B cell (primary cell): ENCODE results near the gene THBD. TPM values are rescaled to one million over a fixed set of nuclear protein-coding genes. Genes with fewer than 3 reads are reported as not detected.

Experiments
- ATAC-seq: fragments of 200-7000 bp; cut with Tn5 transposase; one replicate; pipeline ENCODE4 v1.10.0; 2021; ENCODE audit warnings: low read depth, mild to moderate bottlenecking, moderate number of reproducible peaks, moderate library complexity
- CTCF ChIA-PET: fragments of 350-600 bp; sonication (Branson Sonifier 250); formaldehyde crosslinking; loops from one replicate; lab custom pipeline; 2021; ENCODE audit warnings: antibody characterized with exemption, inconsistent platforms; lab: Charles Lee
- POLR2A ChIA-PET: fragments of 350-600 bp; sonication (Branson Sonifier 250); formaldehyde crosslinking; loops from one replicate; lab custom pipeline; 2021; ENCODE audit warnings: antibody characterized with exemption; lab: Charles Lee
- DNase-seq: peaks from one replicate; pipeline ENCODE4 v3.0.0; 2013
- H2AFZ ChIP-seq: 2 replicates; pipeline ENCODE4 v1.6.1; 2012; ENCODE audit warnings: mild to moderate bottlenecking, low read depth, low read length; ENCODE audit not compliant: insufficient read depth, poor library complexity, severe bottlenecking
- H3K27ac ChIP-seq, 2 donors: 1 replicate in 1 of 2; 2 replicates in 1 of 2; pipeline ENCODE4 v1.5.1; 2012 to 2013; ENCODE audit warnings: low read length in 2 of 2, mild to moderate bottlenecking in 2 of 2, moderate library complexity in 1 of 2
- H3K27me3 ChIP-seq, 4 experiments: fragments of 200-600 bp in 1 of 4; sonication (generic) in 1 of 4; replicated peaks in 1 of 4; 1 replicate in 2 of 4; 2 replicates in 2 of 4; pipeline versions ENCODE4 v1.6.1 to v1.7.0; 2013 to 2016; ENCODE audit warnings: low read length in 3 of 4, mild to moderate bottlenecking in 2 of 4, mixed read lengths in 1 of 4, moderate library complexity in 1 of 4; ENCODE audit not compliant: insufficient read depth in 4 of 4, control insufficient read depth in 3 of 4; ENCODE audit errors: control extremely low read depth in 1 of 4
- H3K36me3 ChIP-seq, 2 experiments: replicated peaks in 1 of 2; 1 replicate in 1 of 2; 2 replicates in 1 of 2; pipeline versions ENCODE4 v1.6.1 to v1.7.1; 2013; ENCODE audit warnings: low read length in 1 of 2; ENCODE audit not compliant: insufficient read depth in 2 of 2, control insufficient read depth in 1 of 2; ENCODE audit errors: control extremely low read depth in 1 of 2, extremely low read depth in 1 of 2
- H3K4me1 ChIP-seq, 2 donors: fragments of 200-600 bp in 1 of 2; sonication (generic) in 1 of 2; 1 replicate in 1 of 2; 2 replicates in 1 of 2; pipeline versions ENCODE4 v1.5.1 to v1.6.1; 2013 to 2017; ENCODE audit warnings: low read length in 2 of 2; ENCODE audit not compliant: control insufficient read depth in 2 of 2, insufficient read depth in 2 of 2
- H3K4me2 ChIP-seq: replicated peaks from 2 replicates; pipeline ENCODE3; 2012; ENCODE audit warnings: mild to moderate bottlenecking, low read depth, low read length; ENCODE audit not compliant: poor library complexity, severe bottlenecking
- H3K4me3 ChIP-seq, 5 experiments: fragments of 200-600 bp in 1 of 5; sonication (generic) in 1 of 5; 1 replicate in 3 of 5; 2 replicates in 2 of 5; pipeline versions ENCODE4 v1.5.1 to v1.7.0; 2011 to 2016; ENCODE audit warnings: low read length in 4 of 5, mild to moderate bottlenecking in 4 of 5, low read depth in 2 of 5, control low read depth in 1 of 5, moderate library complexity in 1 of 5; ENCODE audit not compliant: insufficient read depth in 1 of 5; ENCODE audit errors: control extremely low read depth in 1 of 5, extremely low read depth in 1 of 5
- H3K79me2 ChIP-seq: fragments of 200-600 bp; sonication (generic); one replicate; pipeline ENCODE4 v1.6.0; 2016; ENCODE audit warnings: low read length; ENCODE audit not compliant: control insufficient read depth, insufficient read depth
- H3K9ac ChIP-seq: fragments of 200-600 bp; sonication (generic); 2 replicates; pipeline ENCODE4 v1.6.1; 2017; ENCODE audit warnings: mild to moderate bottlenecking, low read length, moderate library complexity
- H3K9me3 ChIP-seq, 3 donors: one replicate each; pipeline versions ENCODE4 v1.6.1 to v1.7.1; 2013; ENCODE audit warnings: low read length in 2 of 3; ENCODE audit not compliant: control insufficient read depth in 2 of 3, insufficient read depth in 1 of 3; ENCODE audit errors: control extremely low read depth in 1 of 3
- H4K20me1 ChIP-seq: 2 replicates; pipeline ENCODE4 v1.6.0; 2012; ENCODE audit warnings: mild to moderate bottlenecking, low read length; ENCODE audit not compliant: insufficient read depth, control insufficient read depth, poor library complexity, severe bottlenecking
- H3K27ac Mint-ChIP-seq: one replicate; pipeline ENCODE4 v1.8.0; 2021; ENCODE audit warnings: mixed read lengths
- H3K27me3 Mint-ChIP-seq: one replicate; pipeline ENCODE4 v1.8.0; 2021; ENCODE audit warnings: mixed read lengths
- H3K4me1 Mint-ChIP-seq: one replicate; pipeline ENCODE4 v1.8.0; 2021; ENCODE audit warnings: mixed read lengths
- H3K4me3 Mint-ChIP-seq: one replicate; pipeline ENCODE4 v1.8.0; 2021; ENCODE audit warnings: mixed read lengths
- H3K9me3 Mint-ChIP-seq: one replicate; pipeline ENCODE4 v1.8.0; 2022; ENCODE audit warnings: mixed read lengths; ENCODE audit not compliant: insufficient read depth
- CTCF ChIP-seq: fragments of 200-600 bp; IDR thresholded peaks from one replicate; pipeline ENCODE4 v1.8.0; 2022; ENCODE audit warnings: antibody characterized with exemption, mild to moderate bottlenecking
- EZH2 ChIP-seq: IDR thresholded peaks from 2 replicates; pipeline ENCODE4 v1.6.1; 2012; ENCODE audit warnings: borderline replicate concordance, low read depth, mild to moderate bottlenecking, moderate library complexity, low read length; ENCODE audit not compliant: insufficient read depth, poor library complexity, severe bottlenecking
- WGBS: methylation state at CpG from one replicate; pipeline ENCODE4 v1.1.5; 2013; ENCODE audit warnings: missing lambda C conversion rate; ENCODE audit not compliant: insufficient coverage; 5-methylcytosine and 5-hydroxymethylcytosine counted together
- intact Hi-C: fragments of 100-400 bp; cut with micrococcal nuclease; formaldehyde crosslinking; loops from one replicate; pipeline ENCODE4 v1.10.0; 2022
- polyA plus RNA-seq: library from polyadenylated mRNA; depleted of rRNA; stranded (reverse); fragments of >200 nt; gene quantifications from 2 replicates; pipeline ENCODE4 v1.2.3, GENCODE V29; 2012
- total RNA-seq, 2 donors: library from RNA; stranded (reverse); fragments of 120-200 nt in 1 of 2; gene quantifications; 1 replicate in 1 of 2; 2 replicates in 1 of 2; pipeline versions ENCODE4 v1.2.3 to v1.2.4, GENCODE V29; 2013 to 2022

THBD gene
- total and polyA plus RNA-seq, 2 donors (not counting 1 experiment from before 2014, with no cell fraction given) = 0.78 TPM; not detected in 1

- Histone ChIP-seq H4K20me1 (no peaks in the 10 kb centered on the region), H3K27me3 (peaks cover 0 to 2% (median 0%) of the 10 kb centered on the region in 4 experiments), H3K9ac (no peak overlapping the region), H3K4me1 (peaks cover 0 to 8% of the 10 kb centered on the region in 2 donors), H3K36me3 (no peaks in the 10 kb centered on the region), H3K79me2 (no peaks in the 10 kb centered on the region), H3K27ac (no peak overlapping the region), H3K4me2 (no peak overlapping the region), H2AFZ (no peak overlapping the region), H3K4me3 (peak overlapping the region in 1 of 5 experiments; percentile 49), H3K9me3 (peaks cover 0 to 5% (median 0%) of the 10 kb centered on the region in 3 donors)
- H3K4me1 Mint-ChIP-seq = no peaks in the 10 kb centered on the region
- H3K27ac Mint-ChIP-seq = no peak overlapping the region
- no peak overlapping the region for H3K4me3 Mint-ChIP-seq
- ChIA-PET CTCF (no interaction called here), POLR2A (no interaction called here)
- TF ChIP-seq EZH2 (no peak), CTCF (no peak)
- H3K9me3 Mint-ChIP-seq = no peaks in the 10 kb centered on the region
- H3K27me3 Mint-ChIP-seq = no peaks in the 10 kb centered on the region
- intact Hi-C loops = no loop called here
- 75% methylated on average over 14 of the region's 14 CpGs for WGBS
- no peak for DNase-seq
- ATAC-seq = no peak
Observed at GRCh38 chr20:23086931-23087411, 37.5 kb upstream of the THBD start.

- peaks cover 0 to 5% (median 0%) of the 10 kb centered on the region in 3 donors for H3K9me3 ChIP-seq
- Mint-ChIP-seq H3K27me3 (no peaks in the 10 kb centered on the region), H3K4me3 (no peak within 1 kb of the TSS), H3K27ac (no peak within 1 kb of the TSS), H3K4me1 (no peaks in the 10 kb centered on the region), H3K9me3 (no peaks in the 10 kb centered on the region)
- no peak within 1 kb of the TSS for H3K9ac ChIP-seq
- peaks cover 0 to 8% of the 10 kb centered on the region in 2 donors for H3K4me1 ChIP-seq
- TF ChIP-seq EZH2 (no peak), CTCF (no peak)
- H3K27ac ChIP-seq = no peak within 1 kb of the TSS
- CTCF ChIA-PET = no interaction called here
- POLR2A ChIA-PET = no interaction called here
- H3K79me2 ChIP-seq = no peaks in the 10 kb centered on the region
- peak within 1 kb of the TSS in 1 of 5 experiments; percentile 49 for H3K4me3 ChIP-seq
- intact Hi-C loops = no loop called here
- WGBS = 25% methylated on average over 28 of the region's 28 CpGs
- H2AFZ ChIP-seq = no peak within 1 kb of the TSS
- no peaks in the 10 kb centered on the region for H4K20me1 ChIP-seq
- no peak within 1 kb of the TSS for H3K4me2 ChIP-seq
- no peak for DNase-seq
- peaks cover 0 to 2% (median 0%) of the 10 kb centered on the region in 4 experiments for H3K27me3 ChIP-seq
- no peaks in the 10 kb centered on the region for H3K36me3 ChIP-seq
- ATAC-seq = no peak
Observed at GRCh38 chr20:23086056-23086566, 36.6 kb upstream of the THBD start, which contains the start of gene CD93. Gene CD93, minus strand, starts transcription at chr20:23086324. Its CDS starts 132 bp downstream, at chr20:23086192.
